ENCODE measurements around the gene AMY1C. TPM values are rescaled to one million over a fixed set of nuclear protein-coding genes. Genes with fewer than 3 reads are reported as not detected.
A peak's percentile ranks its signal among the peaks of the same experiment; 100 is the strongest.
"Not testable (repeated sequence)": the region's sequence is repeated elsewhere in the genome, so short reads cannot be mapped to it uniquely, and the experiment has no call there.

The AMY1C gene
- 35.3 TPM for total RNA-seq
- long read RNA-seq, partial matches to known transcripts = 3 of 19 reads
- long read RNA-seq, other reads (novel, unspliced or antisense) = 15 of 19 reads

DNA sequence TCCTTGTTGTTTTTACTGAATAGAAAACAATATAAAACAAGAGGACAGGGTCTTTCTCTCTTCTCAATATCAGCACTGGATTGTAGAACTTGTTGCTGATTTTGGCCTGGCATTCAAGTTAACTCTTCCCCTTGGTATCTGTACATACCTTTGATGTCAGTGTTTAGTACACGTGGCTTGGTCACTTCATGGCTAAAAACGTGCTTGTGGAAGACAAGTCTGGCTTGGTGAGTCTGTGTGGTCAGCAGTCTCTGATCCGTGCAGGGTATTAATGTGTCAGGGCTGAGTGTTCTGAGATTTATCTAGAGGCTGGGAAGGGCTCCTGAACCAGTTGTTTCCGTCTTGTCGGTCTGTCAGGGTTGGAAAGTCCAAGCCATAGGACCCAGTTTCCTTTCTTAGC is at the start of gene AMY1C:
AMY1C (plus strand) TSS at position 301 of the 400 bp plus-strand sequence. CDS start 572 bp downstream, outside the sequence.
- H3K4me3 ChIP-seq; H3K27me3 ChIP-seq (ENCODE audit: low read depth); H3K36me3 ChIP-seq; H3K27ac ChIP-seq; H3K4me1 ChIP-seq; H3K9me3 ChIP-seq; ATAC-seq; DNase-seq; intact Hi-C loops (cut with DNase I): not testable (repeated sequence)

DNA sequence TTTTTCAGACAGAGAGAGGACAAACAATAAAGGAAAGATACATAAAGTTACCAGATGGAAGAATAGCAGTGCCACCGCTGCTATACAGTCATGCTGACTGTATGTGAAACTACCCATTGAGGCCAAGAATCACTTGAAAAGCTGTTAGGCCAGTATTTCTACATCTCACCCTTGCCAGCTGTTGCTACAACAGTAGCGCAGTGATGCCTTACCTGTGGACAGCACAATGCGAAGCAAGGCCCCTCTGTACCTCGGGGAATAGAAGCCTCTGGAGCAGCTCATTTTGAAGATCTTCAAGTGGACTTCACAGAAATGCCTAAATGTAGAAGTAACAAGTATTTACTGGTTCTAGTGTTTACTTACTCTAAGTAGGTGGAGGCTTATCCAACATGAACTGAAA is 49.0 kb upstream of the AMY1C start:
- ATAC-seq = peak; percentile 96 to 97

DNA sequence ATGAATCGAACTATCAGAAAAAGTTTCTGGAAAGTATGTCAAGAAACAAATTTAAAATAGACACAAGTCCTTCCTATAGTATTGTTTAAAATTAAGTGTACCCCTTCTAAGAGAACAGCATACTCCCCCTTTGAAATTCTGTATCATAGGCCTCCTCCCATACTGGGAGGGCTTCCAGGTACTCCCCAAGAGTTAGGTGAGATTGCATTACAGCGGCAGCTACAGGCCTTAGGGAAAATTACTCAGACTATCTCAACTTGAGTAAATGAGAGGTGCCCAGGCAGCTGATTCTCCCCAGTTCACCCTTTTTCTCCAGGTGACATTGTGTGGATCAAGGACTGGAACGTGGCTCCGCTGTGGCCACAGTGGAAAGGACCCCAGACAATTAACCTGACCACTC is 48.4 kb upstream of the AMY1C start:
- H3K36me3 ChIP-seq; H3K4me3 ChIP-seq; H3K27me3 ChIP-seq (ENCODE audit: low read depth); H3K27ac ChIP-seq; DNase-seq; H3K9me3 ChIP-seq; H3K4me1 ChIP-seq; intact Hi-C loops (cut with DNase I): not testable (repeated sequence)
- peak; percentile 25 to 69 for ATAC-seq

More for the DNA sequence above, 49.0 kb upstream of the AMY1C start:
- H3K4me3 ChIP-seq; H3K27me3 ChIP-seq (ENCODE audit: low read depth); H3K4me1 ChIP-seq; DNase-seq; H3K9me3 ChIP-seq; H3K36me3 ChIP-seq; H3K27ac ChIP-seq; intact Hi-C loops (cut with DNase I): not testable (repeated sequence)

DNA sequence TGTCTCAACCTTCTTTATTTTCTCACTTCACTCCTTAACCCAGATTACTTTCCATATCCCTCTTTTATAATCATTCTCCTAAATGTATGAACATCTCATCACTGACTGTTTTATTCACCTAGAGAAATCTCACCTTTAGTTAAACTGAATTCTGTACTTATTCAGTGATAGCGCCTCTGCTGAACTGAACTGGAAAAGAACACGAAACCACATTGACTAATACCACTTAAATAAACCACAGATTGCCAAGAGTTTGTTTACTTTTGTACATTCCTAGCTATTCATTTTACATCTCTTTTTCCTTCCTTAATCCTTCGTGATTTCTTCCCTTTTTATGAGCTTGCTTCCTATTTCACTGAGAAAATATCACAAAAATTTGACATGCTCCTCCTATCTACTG is 42.0 kb upstream of the AMY1C start:
- H3K4me3 ChIP-seq; H3K4me1 ChIP-seq; H3K27ac ChIP-seq; H3K27me3 ChIP-seq (ENCODE audit: low read depth); DNase-seq; H3K9me3 ChIP-seq; intact Hi-C loops (cut with DNase I); H3K36me3 ChIP-seq: not testable (repeated sequence)
- ATAC-seq = peak in 1 of 2 donors; percentile 79

DNA sequence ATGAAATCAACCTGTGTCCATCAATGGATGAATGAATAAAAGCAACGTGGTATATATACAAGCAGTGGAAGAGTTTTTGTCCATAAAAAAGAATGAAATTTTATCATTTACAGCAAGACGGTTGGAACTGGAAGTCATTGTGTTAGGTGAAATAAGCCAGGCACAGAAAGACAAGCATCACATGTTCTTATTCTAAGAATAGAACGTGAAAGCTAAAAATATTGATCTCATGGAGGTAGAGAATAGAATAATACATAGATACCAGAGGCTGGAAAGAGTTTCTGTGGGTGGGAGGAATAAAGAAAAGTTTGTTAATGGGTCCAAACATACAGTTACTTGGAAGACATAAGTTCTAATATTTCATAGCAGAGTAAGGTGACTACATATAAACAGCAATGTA is 39.3 kb upstream of the AMY1C start:
- ATAC-seq; H3K36me3 ChIP-seq; intact Hi-C loops (cut with DNase I); H3K4me3 ChIP-seq; H3K27ac ChIP-seq; H3K27me3 ChIP-seq (ENCODE audit: low read depth); DNase-seq; H3K4me1 ChIP-seq; H3K9me3 ChIP-seq: not testable (repeated sequence)

DNA sequence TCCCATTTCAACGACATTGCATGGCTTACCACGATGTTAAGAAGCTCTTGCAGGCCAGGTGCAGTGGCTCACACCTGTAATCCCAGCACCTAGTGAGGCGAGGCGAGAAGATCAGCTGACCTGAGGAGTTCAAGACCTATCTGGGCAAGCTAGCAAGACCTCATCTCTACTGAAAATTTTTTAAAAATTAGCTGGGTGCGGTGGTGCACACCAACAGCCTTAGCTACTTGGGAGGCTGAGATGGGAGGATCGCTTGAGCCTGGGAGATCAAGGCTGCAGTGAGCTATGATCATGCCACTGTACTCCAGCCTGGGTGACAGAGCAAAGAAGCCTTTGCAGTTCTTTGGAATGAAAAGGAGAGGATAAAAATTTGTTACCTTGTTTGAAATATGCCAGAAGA is 32.3 kb upstream of the AMY1C start:
- H3K27ac ChIP-seq; intact Hi-C loops (cut with DNase I); ATAC-seq; H3K9me3 ChIP-seq; H3K4me1 ChIP-seq; H3K4me3 ChIP-seq; H3K36me3 ChIP-seq; H3K27me3 ChIP-seq (ENCODE audit: low read depth): not testable (repeated sequence)
- DNase-seq = peak; percentile 5

DNA sequence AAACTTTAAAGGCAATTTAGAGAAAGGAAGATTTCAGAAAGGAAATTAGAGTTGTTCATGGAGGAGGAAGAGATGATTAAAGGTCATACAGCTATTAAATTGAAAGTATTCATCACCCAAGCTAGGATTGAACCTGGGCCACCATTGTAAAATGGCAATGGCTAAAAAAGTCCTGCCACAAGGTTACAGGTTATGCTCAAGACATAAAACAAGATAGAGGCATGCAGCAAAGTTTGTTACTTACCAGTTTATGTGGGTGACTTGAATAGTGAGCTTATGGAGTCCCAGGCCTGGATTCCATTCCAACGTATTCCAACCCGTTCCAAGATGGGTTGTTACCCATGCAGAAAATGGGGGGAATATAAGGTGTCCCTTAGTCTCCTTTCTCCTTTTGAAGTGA is 28.2 kb upstream of the AMY1C start:
- H3K27me3 ChIP-seq (ENCODE audit: low read depth); H3K9me3 ChIP-seq; H3K4me3 ChIP-seq; intact Hi-C loops (cut with DNase I); H3K27ac ChIP-seq; DNase-seq; ATAC-seq; H3K4me1 ChIP-seq; H3K36me3 ChIP-seq: not testable (repeated sequence)

DNA sequence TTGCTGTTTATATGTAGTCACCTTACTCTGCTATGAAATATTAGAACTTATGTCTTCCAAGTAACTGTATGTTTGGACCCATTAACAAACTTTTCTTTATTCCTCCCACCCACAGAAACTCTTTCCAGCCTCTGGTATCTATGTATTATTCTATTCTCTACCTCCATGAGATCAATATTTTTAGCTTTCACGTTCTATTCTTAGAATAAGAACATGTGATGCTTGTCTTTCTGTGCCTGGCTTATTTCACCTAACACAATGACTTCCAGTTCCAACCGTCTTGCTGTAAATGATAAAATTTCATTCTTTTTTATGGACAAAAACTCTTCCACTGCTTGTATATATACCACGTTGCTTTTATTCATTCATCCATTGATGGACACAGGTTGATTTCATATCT is 14.4 kb upstream of the AMY1C start:
- intact Hi-C loops (cut with DNase I); ATAC-seq; H3K27ac ChIP-seq; H3K4me1 ChIP-seq; H3K4me3 ChIP-seq; H3K36me3 ChIP-seq; H3K9me3 ChIP-seq; H3K27me3 ChIP-seq (ENCODE audit: low read depth); DNase-seq: not testable (repeated sequence)

DNA sequence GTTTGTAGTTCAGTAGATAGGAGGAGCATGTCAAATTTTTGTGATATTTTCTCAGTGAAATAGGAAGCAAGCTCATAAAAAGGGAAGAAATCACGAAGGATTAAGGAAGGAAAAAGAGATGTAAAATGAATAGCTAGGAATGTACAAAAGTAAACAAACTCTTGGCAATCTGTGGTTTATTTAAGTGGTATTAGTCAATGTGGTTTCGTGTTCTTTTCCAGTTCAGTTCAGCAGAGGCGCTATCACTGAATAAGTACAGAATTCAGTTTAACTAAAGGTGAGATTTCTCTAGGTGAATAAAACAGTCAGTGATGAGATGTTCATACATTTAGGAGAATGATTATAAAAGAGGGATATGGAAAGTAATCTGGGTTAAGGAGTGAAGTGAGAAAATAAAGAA is 11.7 kb upstream of the AMY1C start:
- H3K9me3 ChIP-seq; H3K4me3 ChIP-seq; H3K4me1 ChIP-seq; H3K36me3 ChIP-seq; intact Hi-C loops (cut with DNase I); H3K27me3 ChIP-seq (ENCODE audit: low read depth); DNase-seq; H3K27ac ChIP-seq: not testable (repeated sequence)
- ATAC-seq = peak; percentile 54 to 76

DNA sequence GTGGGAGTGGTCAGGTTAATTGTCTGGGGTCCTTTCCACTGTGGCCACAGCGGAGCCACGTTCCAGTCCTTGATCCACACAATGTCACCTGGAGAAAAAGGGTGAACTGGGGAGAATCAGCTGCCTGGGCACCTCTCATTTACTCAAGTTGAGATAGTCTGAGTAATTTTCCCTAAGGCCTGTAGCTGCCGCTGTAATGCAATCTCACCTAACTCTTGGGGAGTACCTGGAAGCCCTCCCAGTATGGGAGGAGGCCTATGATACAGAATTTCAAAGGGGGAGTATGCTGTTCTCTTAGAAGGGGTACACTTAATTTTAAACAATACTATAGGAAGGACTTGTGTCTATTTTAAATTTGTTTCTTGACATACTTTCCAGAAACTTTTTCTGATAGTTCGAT is 5.2 kb upstream of the AMY1C start:
- H3K27ac ChIP-seq; H3K27me3 ChIP-seq (ENCODE audit: low read depth); H3K4me1 ChIP-seq; H3K4me3 ChIP-seq; H3K36me3 ChIP-seq; H3K9me3 ChIP-seq; DNase-seq; intact Hi-C loops (cut with DNase I): not testable (repeated sequence)
- peak; percentile 40 to 66 for ATAC-seq

DNA sequence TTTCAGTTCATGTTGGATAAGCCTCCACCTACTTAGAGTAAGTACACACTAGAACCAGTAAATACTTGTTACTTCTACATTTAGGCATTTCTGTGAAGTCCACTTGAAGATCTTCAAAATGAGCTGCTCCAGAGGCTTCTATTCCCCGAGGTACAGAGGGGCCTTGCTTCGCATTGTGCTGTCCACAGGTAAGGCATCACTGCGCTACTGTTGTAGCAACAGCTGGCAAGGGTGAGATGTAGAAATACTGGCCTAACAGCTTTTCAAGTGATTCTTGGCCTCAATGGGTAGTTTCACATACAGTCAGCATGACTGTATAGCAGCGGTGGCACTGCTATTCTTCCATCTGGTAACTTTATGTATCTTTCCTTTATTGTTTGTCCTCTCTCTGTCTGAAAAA is 4.7 kb upstream of the AMY1C start:
- H3K4me1 ChIP-seq; H3K27ac ChIP-seq; DNase-seq; H3K27me3 ChIP-seq (ENCODE audit: low read depth); H3K4me3 ChIP-seq; intact Hi-C loops (cut with DNase I); H3K9me3 ChIP-seq; H3K36me3 ChIP-seq: not testable (repeated sequence)
- ATAC-seq = peak; percentile 95 to 96

DNA sequence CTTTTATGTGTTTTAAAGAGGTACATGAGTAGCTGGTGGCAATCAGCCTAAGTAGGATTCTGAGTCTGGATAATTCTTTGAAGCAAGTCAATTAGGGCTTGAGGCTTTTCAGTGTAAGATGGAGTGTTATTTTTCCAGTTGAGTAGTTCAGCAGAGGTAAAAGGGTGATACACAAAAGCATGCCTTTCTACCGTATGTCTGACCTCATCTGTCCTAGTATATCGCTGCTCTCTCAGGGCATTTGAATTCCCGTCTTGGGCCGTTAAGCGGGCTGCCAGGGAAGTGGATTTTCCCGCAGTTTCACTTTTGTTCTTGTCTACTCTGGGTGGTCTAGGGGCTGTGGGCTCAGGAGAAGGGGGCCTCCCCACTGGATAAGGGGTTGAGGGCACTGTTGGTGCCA is 1.4 kb upstream of the AMY1C start:
- intact Hi-C loops (cut with DNase I); H3K9me3 ChIP-seq; H3K27ac ChIP-seq; H3K4me3 ChIP-seq; ATAC-seq; H3K27me3 ChIP-seq (ENCODE audit: low read depth); H3K4me1 ChIP-seq; DNase-seq; H3K36me3 ChIP-seq: not testable (repeated sequence)
